Osteoblast (primary cell): ENCODE results near the gene CDKN2A. TPM values are rescaled to one million over a fixed set of nuclear protein-coding genes. Genes with fewer than 3 reads are reported as not detected.

Source experiments
- DNase-seq: peaks from one replicate; pipeline ENCODE4 v3.0.0; 2011; ENCODE audit warnings: low spot score, mixed read lengths; ENCODE audit not compliant: insufficient read length; ENCODE audit errors: missing footprints
- H2AFZ ChIP-seq: 2 replicates; pipeline ENCODE4 v1.6.0; 2011; ENCODE audit warnings: mild to moderate bottlenecking, low read length
- H3K27ac ChIP-seq: 2 replicates; pipeline ENCODE4 v1.5.1; 2011; ENCODE audit warnings: mild to moderate bottlenecking, low read depth, low read length, moderate library complexity
- H3K27me3 ChIP-seq: 2 replicates; pipeline ENCODE4 v1.6.0; 2012; ENCODE audit warnings: mild to moderate bottlenecking, control low read depth, inconsistent platforms, low read length, moderate library complexity; ENCODE audit not compliant: insufficient read depth
- H3K36me3 ChIP-seq: 2 replicates; pipeline ENCODE4 v1.5.1; 2011; ENCODE audit warnings: mild to moderate bottlenecking, low read length, control low read depth, moderate library complexity; ENCODE audit not compliant: insufficient read depth
- H3K4me1 ChIP-seq: 2 replicates; pipeline ENCODE4 v1.5.1; 2011; ENCODE audit warnings: mild to moderate bottlenecking, low read length, control low read depth, moderate library complexity; ENCODE audit not compliant: insufficient read depth
- H3K4me2 ChIP-seq: 2 replicates; pipeline ENCODE4 v1.6.0; 2011; ENCODE audit warnings: mild to moderate bottlenecking, low read length; ENCODE audit not compliant: insufficient read depth
- H3K4me3 ChIP-seq: fragments of 200-600 bp; sonication (generic); 3 replicates; pipeline ENCODE4 v1.5.1; 2012; ENCODE audit warnings: mild to moderate bottlenecking, low read length, inconsistent platforms; ENCODE audit not compliant: insufficient read depth
- H3K79me2 ChIP-seq: 2 replicates; pipeline ENCODE4 v1.6.0; 2012; ENCODE audit warnings: mild to moderate bottlenecking, low read length, control low read depth, inconsistent platforms; ENCODE audit not compliant: insufficient read depth
- H3K9me3 ChIP-seq: 2 replicates; pipeline ENCODE4 v1.5.1; 2011; ENCODE audit warnings: low read depth, low read length, control low read depth
- H4K20me1 ChIP-seq: 2 replicates; pipeline ENCODE4 v1.6.0; 2012; ENCODE audit warnings: mild to moderate bottlenecking, low read length, control low read depth; ENCODE audit not compliant: insufficient read depth
- total RNA-seq: library from RNA; depleted of rRNA; stranded (reverse); fragments of >200 nt; gene quantifications from 2 replicates; pipeline ENCODE4 v1.2.3, GENCODE V29; 2012
- TF ChIP-seq, protein P1 (sequence below): IDR thresholded peaks from 2 replicates; pipeline ENCODE4 v1.5.1; 2011; ENCODE audit warnings: mild to moderate bottlenecking, low read depth, low read length, moderate library complexity; ENCODE audit errors: extremely low read depth

CDKN2A gene
- total RNA-seq, 1 donor, result 37.6 TPM

GRCh38 chr9:21958833-21959232, 35.4 kb downstream of the CDKN2A start:
- H3K79me2 ChIP-seq, result no peaks in the 10 kb centered on the region
- H3K36me3 ChIP-seq, result no peaks in the 10 kb centered on the region

GRCh38 chr9:21945606-21946005, 48.6 kb downstream of the CDKN2A start:
- Histone ChIP-seq H3K9me3 (no peaks in the 10 kb centered on the region), H3K4me2 (no peak overlapping the region), H3K4me3 (no peak overlapping the region), H2AFZ (no peak overlapping the region), H3K27me3 (no peaks in the 10 kb centered on the region), H4K20me1 (no peaks in the 10 kb centered on the region), H3K4me1 (no peaks in the 10 kb centered on the region), H3K36me3 (no peaks in the 10 kb centered on the region), H3K27ac (no peak overlapping the region), H3K79me2 (no peaks in the 10 kb centered on the region)
- TF ChIP-seq, protein P1, sequence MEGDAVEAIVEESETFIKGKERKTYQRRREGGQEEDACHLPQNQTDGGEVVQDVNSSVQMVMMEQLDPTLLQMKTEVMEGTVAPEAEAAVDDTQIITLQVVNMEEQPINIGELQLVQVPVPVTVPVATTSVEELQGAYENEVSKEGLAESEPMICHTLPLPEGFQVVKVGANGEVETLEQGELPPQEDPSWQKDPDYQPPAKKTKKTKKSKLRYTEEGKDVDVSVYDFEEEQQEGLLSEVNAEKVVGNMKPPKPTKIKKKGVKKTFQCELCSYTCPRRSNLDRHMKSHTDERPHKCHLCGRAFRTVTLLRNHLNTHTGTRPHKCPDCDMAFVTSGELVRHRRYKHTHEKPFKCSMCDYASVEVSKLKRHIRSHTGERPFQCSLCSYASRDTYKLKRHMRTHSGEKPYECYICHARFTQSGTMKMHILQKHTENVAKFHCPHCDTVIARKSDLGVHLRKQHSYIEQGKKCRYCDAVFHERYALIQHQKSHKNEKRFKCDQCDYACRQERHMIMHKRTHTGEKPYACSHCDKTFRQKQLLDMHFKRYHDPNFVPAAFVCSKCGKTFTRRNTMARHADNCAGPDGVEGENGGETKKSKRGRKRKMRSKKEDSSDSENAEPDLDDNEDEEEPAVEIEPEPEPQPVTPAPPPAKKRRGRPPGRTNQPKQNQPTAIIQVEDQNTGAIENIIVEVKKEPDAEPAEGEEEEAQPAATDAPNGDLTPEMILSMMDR, result no peak
- DNase-seq, result no peak

More at GRCh38 chr9:21958833-21959232, 35.4 kb downstream of the CDKN2A start:
- TF ChIP-seq, protein P1, result no peak
- Histone ChIP-seq H3K4me1 (no peaks in the 10 kb centered on the region), H3K27me3 (peaks cover 11% of the 10 kb centered on the region), H3K9me3 (no peaks in the 10 kb centered on the region), H3K27ac (no peak overlapping the region), H3K4me2 (no peak overlapping the region), H2AFZ (no peak overlapping the region), H4K20me1 (no peaks in the 10 kb centered on the region), H3K4me3 (no peak overlapping the region)
- no peak for DNase-seq

- Histone ChIP-seq H3K36me3 (no peaks in the 10 kb centered on the region), H4K20me1 (no peaks in the 10 kb centered on the region), H2AFZ (no peak overlapping the region), H3K9me3 (no peaks in the 10 kb centered on the region), H3K4me3 (no peak overlapping the region), H3K79me2 (no peaks in the 10 kb centered on the region), H3K27ac (no peak overlapping the region), H3K4me1 (no peaks in the 10 kb centered on the region), H3K27me3 (no peaks in the 10 kb centered on the region), H3K4me2 (no peak overlapping the region)
- no peak for DNase-seq
- TF ChIP-seq, protein P1, result no peak
Measured at GRCh38 chr9:21943464-21943863, 50.7 kb downstream of the CDKN2A start.

DNA sequence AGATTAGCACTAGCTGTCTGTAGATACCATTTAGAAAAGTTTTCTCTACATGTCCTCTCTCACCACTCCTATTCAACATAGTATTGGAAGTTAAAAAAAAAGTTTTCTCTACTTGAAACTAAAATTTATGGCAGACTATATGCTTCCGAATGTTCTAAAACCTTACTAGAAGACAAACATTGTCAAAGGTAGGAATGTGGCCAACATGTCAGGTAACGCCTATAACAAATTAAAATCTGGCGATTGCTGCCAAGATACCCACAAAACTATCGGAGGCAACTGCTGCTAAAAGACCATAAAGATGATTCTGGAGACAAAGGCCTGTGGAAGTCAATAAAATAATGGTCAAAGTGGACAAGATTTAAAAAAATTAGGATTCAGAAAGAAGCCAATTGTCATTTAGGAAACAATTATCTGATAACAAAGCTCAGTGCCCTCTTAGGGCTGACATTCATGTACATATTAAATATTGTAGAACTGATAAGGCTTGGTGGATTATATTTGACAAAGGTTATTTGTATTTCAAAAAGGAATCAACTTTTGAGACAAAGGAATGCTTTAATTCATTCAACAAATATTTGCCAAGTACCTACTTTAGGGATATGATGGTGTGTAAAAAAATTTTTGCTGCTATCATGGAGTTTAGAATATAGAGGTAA, 52.7 kb downstream of the CDKN2A start:
- no peak overlapping the region for H3K27ac ChIP-seq
- no peaks in the 10 kb centered on the region for H3K36me3 ChIP-seq
- no peaks in the 10 kb centered on the region for H4K20me1 ChIP-seq
- H2AFZ ChIP-seq, result no peak overlapping the region
- no peaks in the 10 kb centered on the region for H3K27me3 ChIP-seq
- no peak for DNase-seq
- no peaks in the 10 kb centered on the region for H3K4me1 ChIP-seq
- H3K9me3 ChIP-seq, result no peaks in the 10 kb centered on the region
- no peak overlapping the region for H3K4me3 ChIP-seq
- TF ChIP-seq, protein P1, result no peak
- no peaks in the 10 kb centered on the region for H3K79me2 ChIP-seq
- no peak overlapping the region for H3K4me2 ChIP-seq
